C4-2B (cell line): ENCODE data around the gene RPS17.

Experiments
- CTCF ChIP-seq: fragments of 450-650 bp; conservative IDR thresholded peaks from 2 replicates; pipeline ENCODE4 v1.5.1; 2017; ENCODE audit warnings: mild to moderate bottlenecking
- ZFX ChIP-seq: fragments of 450-650 bp; IDR thresholded peaks from 2 replicates; pipeline ENCODE4 v1.6.1; 2017

- TF ChIP-seq CTCF (no peak), ZFX (no peak)
Observed at GRCh38 chr15:82539691-82540054, 584 bp downstream of the RPS17 start.
